Peyer's patch (tissue), 4 donors: ENCODE data around the gene ATP8A1.

Source experiments
- POLR2A ChIP-seq, 2 donors: fragments of 450-650 bp; IDR thresholded peaks; one replicate each; pipeline ENCODE4 v1.5.1; 2017; ENCODE audit warnings: antibody characterized with exemption in 2 of 2, mild to moderate bottlenecking in 2 of 2, moderate library complexity in 2 of 2
- TF ChIP-seq, protein P1 (sequence below), 6 experiments: fragments of 450-650 bp in 4 of 6; fragments of 200-600 bp in 2 of 6; sonication (generic) in 1 of 6; IDR thresholded peaks; one replicate each; pipeline ENCODE4 v1.5.1; 2017 to 2019; ENCODE audit warnings: antibody characterized with exemption in 6 of 6, mild to moderate bottlenecking in 3 of 6, moderate library complexity in 1 of 6

DNA sequence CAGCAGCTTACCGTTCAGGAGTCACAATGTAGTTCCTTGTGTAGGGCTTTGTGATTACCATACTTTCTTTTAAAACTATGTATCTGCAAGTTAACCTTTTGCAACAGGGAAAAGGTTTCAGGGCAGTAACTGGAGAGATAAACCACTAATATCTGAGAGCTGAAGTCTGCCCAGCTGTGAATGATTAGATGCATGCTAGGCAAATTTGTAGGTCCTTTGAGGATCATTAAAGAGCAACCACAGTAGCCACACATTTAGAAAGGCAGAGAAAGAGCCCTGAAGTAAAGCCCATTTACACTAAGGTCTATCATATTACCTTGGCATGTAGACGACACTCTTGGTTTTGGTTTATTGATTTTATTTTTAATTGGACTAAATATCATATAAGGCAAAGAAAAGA lies 60.0 kb downstream of the ATP8A1 start:
- TF ChIP-seq POLR2A (IDR thresholded peaks at IDR 0.05): no peak
- TF ChIP-seq, protein P1, sequence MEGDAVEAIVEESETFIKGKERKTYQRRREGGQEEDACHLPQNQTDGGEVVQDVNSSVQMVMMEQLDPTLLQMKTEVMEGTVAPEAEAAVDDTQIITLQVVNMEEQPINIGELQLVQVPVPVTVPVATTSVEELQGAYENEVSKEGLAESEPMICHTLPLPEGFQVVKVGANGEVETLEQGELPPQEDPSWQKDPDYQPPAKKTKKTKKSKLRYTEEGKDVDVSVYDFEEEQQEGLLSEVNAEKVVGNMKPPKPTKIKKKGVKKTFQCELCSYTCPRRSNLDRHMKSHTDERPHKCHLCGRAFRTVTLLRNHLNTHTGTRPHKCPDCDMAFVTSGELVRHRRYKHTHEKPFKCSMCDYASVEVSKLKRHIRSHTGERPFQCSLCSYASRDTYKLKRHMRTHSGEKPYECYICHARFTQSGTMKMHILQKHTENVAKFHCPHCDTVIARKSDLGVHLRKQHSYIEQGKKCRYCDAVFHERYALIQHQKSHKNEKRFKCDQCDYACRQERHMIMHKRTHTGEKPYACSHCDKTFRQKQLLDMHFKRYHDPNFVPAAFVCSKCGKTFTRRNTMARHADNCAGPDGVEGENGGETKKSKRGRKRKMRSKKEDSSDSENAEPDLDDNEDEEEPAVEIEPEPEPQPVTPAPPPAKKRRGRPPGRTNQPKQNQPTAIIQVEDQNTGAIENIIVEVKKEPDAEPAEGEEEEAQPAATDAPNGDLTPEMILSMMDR (IDR thresholded peaks at IDR 0.05): no peak
